PFSK-1 (cell line): ENCODE data around the gene CCR1.

ENCODE experiments used
- FOXP2 ChIP-seq: optimal IDR thresholded peaks from 2 replicates; pipeline ENCODE3; 2011; ENCODE audit warnings: borderline replicate concordance, control low read depth, inconsistent platforms; ENCODE audit not compliant: insufficient read depth; ENCODE audit errors: extremely low read length, extremely low read depth
- POLR2AphosphoS5 ChIP-seq: IDR thresholded peaks from 2 replicates; pipeline ENCODE4 v1.6.1; 2012; ENCODE audit warnings: low read depth, mild to moderate bottlenecking, control low read depth, low read length, moderate library complexity
- SIN3A ChIP-seq: IDR thresholded peaks from 2 replicates; pipeline ENCODE4 v1.6.1; 2012; ENCODE audit warnings: mild to moderate bottlenecking, low read length, moderate library complexity, borderline replicate concordance; ENCODE audit not compliant: insufficient read depth
- TAF1 ChIP-seq: IDR thresholded peaks from 2 replicates; pipeline ENCODE4 v1.6.1; 2012; ENCODE audit warnings: low read length, control low read depth, borderline replicate concordance; ENCODE audit not compliant: insufficient read depth
- TF ChIP-seq, protein P1 (sequence below), 2 experiments: IDR thresholded peaks; 2 replicates each; pipeline versions ENCODE4 v1.6.1 to v1.8.0; 2011 to 2012; ENCODE audit warnings: low read depth in 2 of 2, low read length in 2 of 2, control low read depth in 1 of 2, inconsistent platforms in 1 of 2, mild to moderate bottlenecking in 1 of 2, moderate library complexity in 1 of 2; ENCODE audit not compliant: insufficient read depth in 1 of 2

Gene CCR1

DNA sequence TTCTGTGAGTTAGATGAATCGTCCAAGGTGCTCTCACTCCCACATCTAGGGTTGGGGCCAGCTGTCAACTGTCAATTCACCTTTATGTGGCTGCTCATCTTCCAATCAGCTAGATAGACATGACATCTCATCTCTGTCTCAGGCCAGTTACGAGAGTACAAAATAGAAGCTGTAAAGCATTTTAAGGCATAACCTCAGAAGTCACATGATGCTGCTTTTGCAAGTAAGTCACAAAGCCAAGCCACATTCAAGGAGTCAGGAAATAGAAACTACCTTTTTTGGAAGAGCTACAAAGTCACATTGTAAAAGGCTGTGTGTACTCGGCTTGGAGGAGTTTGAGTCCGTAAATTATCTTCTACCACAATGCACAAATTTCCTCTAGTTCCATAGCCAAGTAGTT is 5.1 kb upstream of the CCR1 start:
- TF ChIP-seq, protein P1, sequence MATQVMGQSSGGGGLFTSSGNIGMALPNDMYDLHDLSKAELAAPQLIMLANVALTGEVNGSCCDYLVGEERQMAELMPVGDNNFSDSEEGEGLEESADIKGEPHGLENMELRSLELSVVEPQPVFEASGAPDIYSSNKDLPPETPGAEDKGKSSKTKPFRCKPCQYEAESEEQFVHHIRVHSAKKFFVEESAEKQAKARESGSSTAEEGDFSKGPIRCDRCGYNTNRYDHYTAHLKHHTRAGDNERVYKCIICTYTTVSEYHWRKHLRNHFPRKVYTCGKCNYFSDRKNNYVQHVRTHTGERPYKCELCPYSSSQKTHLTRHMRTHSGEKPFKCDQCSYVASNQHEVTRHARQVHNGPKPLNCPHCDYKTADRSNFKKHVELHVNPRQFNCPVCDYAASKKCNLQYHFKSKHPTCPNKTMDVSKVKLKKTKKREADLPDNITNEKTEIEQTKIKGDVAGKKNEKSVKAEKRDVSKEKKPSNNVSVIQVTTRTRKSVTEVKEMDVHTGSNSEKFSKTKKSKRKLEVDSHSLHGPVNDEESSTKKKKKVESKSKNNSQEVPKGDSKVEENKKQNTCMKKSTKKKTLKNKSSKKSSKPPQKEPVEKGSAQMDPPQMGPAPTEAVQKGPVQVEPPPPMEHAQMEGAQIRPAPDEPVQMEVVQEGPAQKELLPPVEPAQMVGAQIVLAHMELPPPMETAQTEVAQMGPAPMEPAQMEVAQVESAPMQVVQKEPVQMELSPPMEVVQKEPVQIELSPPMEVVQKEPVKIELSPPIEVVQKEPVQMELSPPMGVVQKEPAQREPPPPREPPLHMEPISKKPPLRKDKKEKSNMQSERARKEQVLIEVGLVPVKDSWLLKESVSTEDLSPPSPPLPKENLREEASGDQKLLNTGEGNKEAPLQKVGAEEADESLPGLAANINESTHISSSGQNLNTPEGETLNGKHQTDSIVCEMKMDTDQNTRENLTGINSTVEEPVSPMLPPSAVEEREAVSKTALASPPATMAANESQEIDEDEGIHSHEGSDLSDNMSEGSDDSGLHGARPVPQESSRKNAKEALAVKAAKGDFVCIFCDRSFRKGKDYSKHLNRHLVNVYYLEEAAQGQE (IDR thresholded peaks at IDR 0.05; ENCODE audit: insufficient read depth in 1 of 2, low read depth in 2 of 2, low read length in 2 of 2) = no peak

DNA sequence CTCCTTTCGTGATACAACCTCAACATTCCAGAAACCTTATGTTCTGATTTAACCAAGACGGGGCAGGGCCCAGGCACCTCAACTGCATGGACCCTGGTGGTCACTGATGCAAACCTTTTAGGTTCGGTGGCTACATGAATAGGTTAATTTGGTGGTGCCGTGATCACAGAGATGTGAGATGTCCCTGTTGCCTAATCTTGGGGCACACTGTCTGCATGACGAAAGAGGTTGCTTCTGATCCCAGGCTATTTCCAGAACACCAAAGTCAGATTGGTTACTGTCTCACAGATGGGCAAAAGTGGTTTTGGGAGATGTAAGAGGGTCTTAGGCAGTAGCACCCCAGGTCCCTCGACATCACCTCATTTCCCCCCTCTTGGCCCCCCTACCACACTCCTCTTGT is 4.0 kb upstream of the CCR1 start:
- TF ChIP-seq TAF1 (no peak), FOXP2 (no peak), SIN3A (no peak), POLR2AphosphoS5 (no peak)
- TF ChIP-seq, protein P1 (IDR thresholded peaks at IDR 0.05; ENCODE audit: insufficient read depth in 1 of 2, low read depth in 2 of 2, low read length in 2 of 2) = no peak

DNA sequence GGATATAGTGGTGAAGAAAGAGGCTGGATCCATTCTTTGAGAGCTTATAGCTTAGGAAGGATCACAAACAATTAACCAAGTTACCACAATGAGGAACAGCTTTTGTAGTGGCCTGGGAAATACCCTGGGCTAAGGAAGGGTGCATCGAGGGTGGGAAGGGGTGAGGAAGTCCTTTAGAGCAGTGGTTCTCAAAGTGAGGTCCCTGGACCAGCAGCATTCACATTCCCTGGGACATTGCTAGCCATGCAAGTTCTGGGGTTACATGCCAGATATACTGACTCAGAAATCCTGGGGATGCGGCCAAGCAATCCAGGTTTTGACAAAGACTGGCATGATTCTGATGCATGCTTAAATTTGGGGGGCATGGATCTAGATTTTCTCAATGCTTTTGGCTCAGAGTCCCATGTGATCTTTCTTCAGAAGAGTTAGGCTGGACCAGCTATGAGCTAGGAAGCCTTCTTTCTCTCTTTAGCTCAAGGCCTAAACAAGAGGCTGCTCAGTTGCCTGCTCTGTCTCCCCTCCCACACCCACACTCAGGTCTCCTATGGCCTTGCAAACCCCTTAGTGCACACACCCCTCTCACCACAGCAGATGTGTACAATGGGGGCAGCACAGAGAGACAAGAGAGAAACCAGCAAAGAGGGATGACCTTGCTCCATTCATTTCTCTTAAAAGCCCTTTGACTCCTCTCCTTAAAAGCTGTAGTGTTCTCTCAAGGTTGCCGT is 1.8 kb upstream of the CCR1 start:
- TF ChIP-seq, protein P1 (IDR thresholded peaks at IDR 0.05; ENCODE audit: insufficient read depth in 1 of 2, low read depth in 2 of 2, low read length in 2 of 2) = no peak
- TF ChIP-seq POLR2AphosphoS5 (no peak), SIN3A (no peak), FOXP2 (no peak), TAF1 (no peak)

DNA sequence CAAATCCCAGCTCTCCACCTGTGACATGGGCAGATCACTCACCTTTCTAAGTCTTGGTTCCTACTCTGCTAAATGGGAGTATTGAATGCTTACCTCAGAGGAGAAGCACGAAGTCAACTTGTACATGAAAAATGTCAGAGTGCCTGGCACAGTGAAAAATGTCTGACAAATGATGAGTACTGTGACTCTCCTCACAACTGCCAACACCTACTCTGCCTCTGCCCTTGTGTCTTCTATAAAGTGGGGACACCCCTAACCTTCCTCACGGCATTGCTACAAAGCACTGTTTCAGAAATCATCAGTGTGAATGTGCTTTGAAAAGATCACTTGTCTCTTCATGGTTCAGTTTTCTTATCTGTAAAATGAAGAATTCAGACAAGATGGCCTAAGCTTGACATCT is 940 bp upstream of the CCR1 start:
- TF ChIP-seq FOXP2 (no peak), TAF1 (no peak)
- TF ChIP-seq, protein P1 (IDR thresholded peaks at IDR 0.05; ENCODE audit: insufficient read depth in 1 of 2, low read depth in 2 of 2, low read length in 2 of 2) = no peak

DNA sequence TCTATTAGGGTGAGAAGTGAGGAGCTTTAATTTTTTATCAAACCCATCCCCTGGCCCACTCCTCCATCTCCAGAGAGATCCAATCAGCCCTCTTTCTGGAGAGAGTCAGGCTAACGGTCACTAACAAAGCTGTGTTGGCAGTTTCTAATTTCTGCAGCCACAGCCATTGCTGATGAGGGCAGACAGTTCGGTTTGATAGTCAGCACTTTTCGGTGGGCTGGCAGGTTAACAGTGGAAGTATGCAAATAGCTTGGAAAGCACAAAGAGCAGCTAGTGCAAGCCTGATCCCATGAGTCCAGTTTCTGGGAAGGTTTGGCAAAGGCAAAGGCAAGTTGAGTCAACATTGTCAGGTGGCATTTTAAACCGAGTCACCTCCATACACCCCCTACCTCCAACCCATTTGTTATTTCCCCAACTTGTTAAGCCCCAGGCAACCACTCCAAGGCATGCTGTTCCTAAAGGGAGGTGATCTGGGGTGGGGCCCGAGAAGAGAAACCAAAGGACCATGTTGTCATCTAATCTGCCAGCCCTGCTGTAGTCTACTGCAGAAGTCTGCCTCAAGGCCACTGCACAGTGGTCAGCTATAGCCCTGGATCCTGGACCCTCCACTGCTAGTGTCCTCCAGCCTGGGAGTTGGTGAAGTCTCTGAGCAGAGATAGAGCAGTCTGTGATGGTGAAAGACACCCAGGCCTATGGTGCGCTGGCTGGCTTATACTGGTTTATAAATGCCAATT is 1.7 kb downstream of the CCR1 start:
- TF ChIP-seq POLR2AphosphoS5 (no peak), FOXP2 (no peak), TAF1 (no peak), SIN3A (no peak)
- TF ChIP-seq, protein P1 (IDR thresholded peaks at IDR 0.05; ENCODE audit: insufficient read depth in 1 of 2, low read depth in 2 of 2, low read length in 2 of 2) = no peak
